Epithelial cell of proximal tubule (primary cell): ENCODE measurements around the gene ADAMTS10. TPM values are rescaled to one million over a fixed set of nuclear protein-coding genes. Genes with fewer than 3 reads are reported as not detected.

ENCODE experiments used
- DNase-seq: peaks from one replicate; pipeline ENCODE4 v3.0.0-alpha.2; 2011; ENCODE audit warnings: low read depth
- H3K4me3 ChIP-seq: 2 replicates; pipeline ENCODE4 v1.5.1; 2011; ENCODE audit warnings: low read depth, mild to moderate bottlenecking, low read length
- total RNA-seq: library from RNA; depleted of rRNA; stranded (reverse); fragments of >200 nt; gene quantifications from 2 replicates; pipeline ENCODE4 v1.2.3, GENCODE V29; 2015
- TF ChIP-seq, protein P1 (sequence below): conservative IDR thresholded peaks from 2 replicates; pipeline ENCODE4 v1.5.1; 2012; ENCODE audit warnings: low read depth, mild to moderate bottlenecking, low read length

Gene ADAMTS10
- total RNA-seq, 1 donor from 2014 or later, result 4.8 TPM

DNA sequence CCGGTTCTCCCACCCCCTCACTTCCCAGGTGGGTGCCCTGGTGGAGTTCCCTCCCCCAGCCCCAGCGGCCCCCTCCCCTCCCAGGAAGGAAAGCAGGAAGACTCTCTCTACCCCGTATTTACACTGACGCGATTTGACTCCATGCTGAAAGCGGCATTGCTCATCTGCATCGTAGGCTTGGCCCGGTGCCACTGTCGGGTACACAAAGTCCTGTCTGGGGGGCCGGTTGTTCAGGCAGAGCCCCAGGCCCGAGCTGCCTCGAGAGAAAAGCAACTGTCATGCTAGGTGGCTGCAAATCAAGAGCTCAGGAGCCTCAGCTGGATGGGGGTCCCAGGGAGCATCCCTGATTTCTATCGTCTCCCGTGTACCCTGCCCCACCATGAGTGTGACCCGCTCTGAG is 14.9 kb downstream of the ADAMTS10 start:
- TF ChIP-seq, protein P1, sequence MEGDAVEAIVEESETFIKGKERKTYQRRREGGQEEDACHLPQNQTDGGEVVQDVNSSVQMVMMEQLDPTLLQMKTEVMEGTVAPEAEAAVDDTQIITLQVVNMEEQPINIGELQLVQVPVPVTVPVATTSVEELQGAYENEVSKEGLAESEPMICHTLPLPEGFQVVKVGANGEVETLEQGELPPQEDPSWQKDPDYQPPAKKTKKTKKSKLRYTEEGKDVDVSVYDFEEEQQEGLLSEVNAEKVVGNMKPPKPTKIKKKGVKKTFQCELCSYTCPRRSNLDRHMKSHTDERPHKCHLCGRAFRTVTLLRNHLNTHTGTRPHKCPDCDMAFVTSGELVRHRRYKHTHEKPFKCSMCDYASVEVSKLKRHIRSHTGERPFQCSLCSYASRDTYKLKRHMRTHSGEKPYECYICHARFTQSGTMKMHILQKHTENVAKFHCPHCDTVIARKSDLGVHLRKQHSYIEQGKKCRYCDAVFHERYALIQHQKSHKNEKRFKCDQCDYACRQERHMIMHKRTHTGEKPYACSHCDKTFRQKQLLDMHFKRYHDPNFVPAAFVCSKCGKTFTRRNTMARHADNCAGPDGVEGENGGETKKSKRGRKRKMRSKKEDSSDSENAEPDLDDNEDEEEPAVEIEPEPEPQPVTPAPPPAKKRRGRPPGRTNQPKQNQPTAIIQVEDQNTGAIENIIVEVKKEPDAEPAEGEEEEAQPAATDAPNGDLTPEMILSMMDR, result no peak
- H3K4me3 ChIP-seq, result no peak overlapping the region
- DNase-seq, result no peak

DNA sequence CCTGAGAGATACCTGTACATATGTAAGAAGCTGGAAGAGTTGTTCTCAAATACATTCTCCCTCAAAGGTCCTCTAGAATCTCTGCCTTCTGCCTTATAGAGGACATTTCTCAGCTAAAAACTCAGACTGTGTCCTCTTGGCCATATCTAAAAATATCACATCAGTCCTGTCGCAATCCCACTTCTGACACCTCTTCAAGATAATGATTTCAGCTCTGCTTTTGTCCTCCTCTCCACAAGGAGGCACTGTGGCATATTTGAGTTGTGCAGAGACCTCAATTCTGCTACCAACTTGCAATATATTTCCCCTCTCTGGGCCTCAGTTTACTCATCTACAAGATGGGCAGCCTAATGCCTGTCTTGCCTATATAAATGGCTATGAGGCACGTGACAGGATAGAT is 16.6 kb downstream of the ADAMTS10 start:
- TF ChIP-seq, protein P1, result peak; percentile 11
- no peak overlapping the region for H3K4me3 ChIP-seq
- no peak for DNase-seq

DNA sequence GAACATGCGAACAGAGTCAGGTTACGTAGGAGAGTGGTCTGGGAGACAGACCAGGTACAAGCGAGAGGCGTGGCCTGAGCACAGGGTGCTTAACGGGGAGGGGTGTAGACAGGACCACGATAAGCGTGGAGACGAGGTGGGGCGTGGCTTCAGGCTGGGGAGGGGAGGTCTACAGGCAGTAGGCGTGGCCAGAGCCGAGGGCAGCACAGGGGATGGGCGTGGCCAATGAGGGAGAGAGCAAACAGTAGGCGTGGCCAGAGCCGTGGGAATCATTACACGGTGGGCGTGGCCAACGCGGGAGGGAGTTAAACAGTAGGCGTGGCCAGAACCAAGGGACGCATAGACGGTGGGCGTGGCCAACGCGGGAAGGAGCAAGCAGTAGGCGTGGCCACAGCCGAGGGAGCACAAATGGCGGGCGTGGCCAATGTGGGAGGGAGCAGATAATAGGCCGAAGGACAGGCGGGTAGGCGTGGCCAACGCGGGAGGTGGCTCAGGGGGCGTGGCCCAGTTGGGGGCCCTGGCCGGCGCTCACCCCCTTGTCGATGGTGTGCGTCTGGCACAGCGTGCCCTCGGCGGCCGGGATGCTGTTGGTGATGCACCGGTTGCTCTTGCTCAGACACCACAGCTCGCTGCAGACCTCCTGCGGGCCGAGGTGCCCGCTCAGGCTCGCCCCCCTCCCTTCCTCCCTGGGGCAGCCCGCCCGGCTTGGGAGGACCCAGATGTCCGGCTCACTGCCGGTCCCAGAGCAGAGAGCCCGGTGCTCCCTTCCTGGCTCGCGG is 18.1 kb downstream of the ADAMTS10 start:
- H3K4me3 ChIP-seq, result peak overlapping the region; percentile 5
- DNase-seq, result no peak
- TF ChIP-seq, protein P1, result no peak

DNA sequence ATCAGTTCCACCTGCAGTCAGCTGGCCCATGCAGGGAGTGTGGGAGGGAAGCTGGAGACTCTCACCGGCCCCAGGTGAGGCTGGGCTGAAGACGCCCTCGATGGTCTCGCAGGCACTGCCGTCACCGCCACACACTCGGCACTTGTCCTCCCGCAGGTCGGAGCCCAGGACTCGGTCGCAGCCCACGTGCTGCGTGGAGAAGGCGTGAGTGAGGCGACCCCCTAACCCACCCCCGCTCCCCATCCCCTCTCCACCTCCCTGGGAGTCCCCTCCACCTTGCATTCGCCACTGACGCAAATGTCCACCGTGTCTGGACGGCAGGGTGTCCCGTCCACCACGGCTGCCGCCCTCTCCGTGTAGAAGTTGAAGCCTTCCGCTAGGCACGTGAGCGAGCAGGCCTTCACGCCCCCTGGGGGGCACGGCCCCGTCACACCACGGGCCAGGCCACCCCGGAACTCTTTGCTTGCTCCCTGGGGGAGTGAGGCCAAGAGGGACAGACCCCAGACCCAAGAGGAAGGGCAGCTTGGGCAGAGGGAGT is 21.3 kb downstream of the ADAMTS10 start:
- no peak overlapping the region for H3K4me3 ChIP-seq
- no peak for DNase-seq
- TF ChIP-seq, protein P1, result no peak

DNA sequence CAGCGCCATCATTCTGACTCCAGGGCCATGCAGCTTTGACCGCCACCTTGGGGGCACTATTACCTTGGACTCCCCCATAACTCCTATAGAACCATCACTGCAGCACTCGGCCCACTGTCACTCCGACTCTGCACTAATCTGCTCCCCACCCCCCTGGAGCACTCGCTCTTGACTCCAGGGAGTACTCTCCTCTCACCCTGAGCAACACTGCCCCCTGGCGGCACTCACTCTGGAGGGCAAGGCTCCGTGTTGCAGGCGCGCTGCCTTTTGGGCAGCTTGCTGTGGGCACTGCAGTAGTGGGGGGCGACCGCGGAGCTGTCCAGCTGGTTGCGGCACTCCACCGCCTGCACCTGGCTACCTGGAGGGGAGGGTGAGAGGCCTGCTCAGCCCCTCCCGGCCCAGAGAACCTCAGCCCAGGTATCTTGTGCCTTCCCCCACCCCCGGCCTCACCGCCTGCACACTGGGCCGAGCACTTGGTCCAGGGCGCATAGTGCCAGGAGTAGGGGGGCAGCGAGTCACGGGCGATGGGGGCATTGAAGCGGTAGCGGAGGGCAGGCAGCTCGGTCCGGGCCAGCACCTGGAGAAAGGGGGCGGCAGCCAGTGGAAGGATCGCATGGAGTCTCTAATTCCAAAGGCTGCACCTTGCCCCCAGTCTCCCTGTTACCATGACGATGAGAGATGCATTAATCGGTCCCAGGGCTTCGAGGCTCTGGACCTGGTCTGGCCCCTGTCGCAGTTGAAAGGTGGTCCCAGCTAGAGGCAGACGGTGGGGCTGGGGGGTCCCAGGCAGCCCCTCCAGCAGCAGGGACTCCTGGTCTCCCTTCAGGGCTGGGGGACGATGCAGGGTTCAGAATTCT is 24.4 kb downstream of the ADAMTS10 start:
- TF ChIP-seq, protein P1, result peak; percentile 46
- H3K4me3 ChIP-seq, result no peak overlapping the region
- DNase-seq, result no peak

DNA sequence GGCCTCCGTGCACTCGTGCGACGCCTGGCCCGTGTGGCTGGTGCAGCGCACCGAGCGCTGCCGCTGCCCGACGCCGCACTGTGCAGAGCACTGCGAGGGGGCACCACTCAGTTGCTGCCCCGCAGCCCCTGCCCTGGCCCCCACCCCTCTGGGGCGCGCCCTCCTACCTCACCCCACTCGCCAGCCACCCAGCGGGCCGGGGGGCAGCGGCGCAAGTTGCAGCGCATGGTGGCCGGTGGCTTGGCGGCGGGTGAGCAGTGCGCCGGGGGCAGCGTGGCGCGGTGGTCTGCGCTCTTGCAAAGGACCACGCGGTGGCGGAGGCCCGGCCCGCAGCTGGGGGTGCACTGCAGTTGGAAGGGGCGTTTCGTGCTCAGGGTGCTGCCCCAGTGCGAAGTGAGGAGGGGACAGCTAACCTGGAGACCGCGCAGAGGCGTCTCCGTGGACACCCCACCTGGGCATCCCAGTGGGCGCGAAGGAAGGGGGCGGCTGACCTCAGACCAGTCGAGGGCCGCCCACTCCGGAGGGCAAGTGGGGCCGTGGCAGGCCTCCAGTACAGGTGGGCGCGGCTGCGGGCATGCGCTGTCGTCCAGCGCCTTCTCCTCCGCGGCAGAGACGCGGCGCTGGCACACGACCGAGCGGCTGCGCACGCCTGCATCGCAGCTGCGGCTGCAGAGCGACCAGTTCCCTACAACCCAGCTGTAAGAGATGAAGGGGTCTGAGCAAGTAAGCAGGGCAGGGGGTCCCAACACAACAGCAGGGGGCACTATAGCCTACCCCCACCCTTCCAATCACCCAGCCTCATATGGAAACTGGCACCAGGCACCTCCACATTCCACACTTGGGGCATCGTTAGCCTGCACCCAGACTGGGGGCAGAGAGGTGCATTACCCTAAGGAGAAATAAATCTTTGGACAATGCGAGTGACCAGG is 25.3 kb downstream of the ADAMTS10 start:
- DNase-seq, result no peak
- H3K4me3 ChIP-seq, result no peak overlapping the region
- TF ChIP-seq, protein P1, result no peak
